Measurements from ENCODE around the gene PNMA8A.

The PNMA8A gene

DNA sequence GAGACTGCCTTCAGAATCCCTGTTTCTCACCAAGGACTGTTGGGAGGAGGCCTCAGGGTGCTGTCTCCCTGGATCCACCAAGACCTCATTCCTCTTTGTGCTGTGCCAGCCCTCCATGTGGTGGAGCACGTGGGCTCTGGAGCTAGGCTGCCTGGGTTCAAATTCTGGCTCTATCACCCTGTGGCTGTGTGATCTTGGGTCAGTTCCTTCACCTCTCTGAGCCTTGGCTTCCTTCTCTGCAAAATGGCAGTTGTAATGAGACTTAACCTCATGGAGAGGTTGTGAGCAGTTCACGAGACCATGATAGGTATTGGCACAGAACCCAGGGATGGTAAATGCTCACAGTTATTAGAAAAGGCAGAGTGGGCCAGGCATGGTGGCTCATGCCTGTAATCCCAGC lies 49.0 kb downstream of the PNMA8A start:
- DNase-seq (ENCODE audit: low spot score): no peak
- H3K27ac ChIP-seq: no peak overlapping the region
- TF ChIP-seq, protein P1, sequence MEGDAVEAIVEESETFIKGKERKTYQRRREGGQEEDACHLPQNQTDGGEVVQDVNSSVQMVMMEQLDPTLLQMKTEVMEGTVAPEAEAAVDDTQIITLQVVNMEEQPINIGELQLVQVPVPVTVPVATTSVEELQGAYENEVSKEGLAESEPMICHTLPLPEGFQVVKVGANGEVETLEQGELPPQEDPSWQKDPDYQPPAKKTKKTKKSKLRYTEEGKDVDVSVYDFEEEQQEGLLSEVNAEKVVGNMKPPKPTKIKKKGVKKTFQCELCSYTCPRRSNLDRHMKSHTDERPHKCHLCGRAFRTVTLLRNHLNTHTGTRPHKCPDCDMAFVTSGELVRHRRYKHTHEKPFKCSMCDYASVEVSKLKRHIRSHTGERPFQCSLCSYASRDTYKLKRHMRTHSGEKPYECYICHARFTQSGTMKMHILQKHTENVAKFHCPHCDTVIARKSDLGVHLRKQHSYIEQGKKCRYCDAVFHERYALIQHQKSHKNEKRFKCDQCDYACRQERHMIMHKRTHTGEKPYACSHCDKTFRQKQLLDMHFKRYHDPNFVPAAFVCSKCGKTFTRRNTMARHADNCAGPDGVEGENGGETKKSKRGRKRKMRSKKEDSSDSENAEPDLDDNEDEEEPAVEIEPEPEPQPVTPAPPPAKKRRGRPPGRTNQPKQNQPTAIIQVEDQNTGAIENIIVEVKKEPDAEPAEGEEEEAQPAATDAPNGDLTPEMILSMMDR (IDR thresholded peaks at IDR 0.05): no peak
- H3K4me3 ChIP-seq: no peak overlapping the region

DNA sequence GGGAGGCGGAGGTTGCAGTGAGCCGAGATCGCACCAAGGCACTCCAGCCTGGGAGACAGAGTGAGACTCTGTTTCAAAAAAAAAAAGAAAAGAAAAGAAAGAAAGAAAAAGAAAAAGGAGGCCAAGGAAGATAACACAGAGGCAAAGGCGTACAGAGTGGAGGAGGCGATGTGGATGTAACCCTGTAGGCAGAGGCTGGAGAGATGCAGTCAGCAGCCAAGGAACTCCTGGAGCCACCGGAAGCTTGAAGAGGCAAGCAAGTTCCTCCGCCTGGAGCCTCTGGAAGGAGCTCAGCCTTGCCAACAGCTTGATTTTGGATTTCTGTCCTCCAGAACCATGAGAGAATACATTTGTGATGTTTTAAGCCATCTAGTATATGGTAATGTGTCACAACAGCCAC lies 51.3 kb downstream of the PNMA8A start:
- DNase-seq (ENCODE audit: low spot score): no peak
- H3K4me3 ChIP-seq: no peak overlapping the region
- peak overlapping the region; percentile 35 to 45 for H3K27ac ChIP-seq
- TF ChIP-seq, protein P1 (IDR thresholded peaks at IDR 0.05): no peak
